Transverse colon (tissue), 4 donors: ENCODE measurements around the gene ISG20L2. TPM values are rescaled to one million over a fixed set of nuclear protein-coding genes. Genes with fewer than 3 reads are reported as not detected.

Experiments used
- DNase-seq: peaks from one replicate; pipeline ENCODE4 v3.0.0-alpha.2; 2019
- H3K27ac ChIP-seq, 4 donors: fragments of 200-600 bp; sonication (generic); 2 replicates each; pipeline ENCODE4 v1.5.1; 2016 to 2018; ENCODE audit warnings: inconsistent platforms in 4 of 4
- H3K27me3 ChIP-seq: fragments of 200-600 bp; sonication (generic); 2 replicates; pipeline ENCODE4 v1.5.1; 2017; ENCODE audit warnings: inconsistent platforms
- H3K36me3 ChIP-seq, 4 donors: fragments of 200-600 bp; sonication (generic); 2 replicates each; pipeline ENCODE4 v1.5.1; 2017 to 2019; ENCODE audit warnings: inconsistent platforms in 4 of 4
- H3K4me1 ChIP-seq, 4 donors: fragments of 200-600 bp; sonication (generic); 2 replicates each; pipeline ENCODE4 v1.5.1; 2017 to 2020; ENCODE audit warnings: inconsistent platforms in 4 of 4
- H3K4me3 ChIP-seq, 4 donors: fragments of 200-600 bp; sonication (generic); 1 replicate in 1 of 4; 2 replicates in 3 of 4; pipeline versions ENCODE4 v1.5.1 to v1.6.1; 2017 to 2019; ENCODE audit warnings: inconsistent platforms in 4 of 4
- H3K9me3 ChIP-seq, 2 donors: fragments of 200-600 bp; sonication (generic); 2 replicates each; pipeline ENCODE4 v1.5.1; 2017 to 2019; ENCODE audit warnings: inconsistent platforms in 2 of 2
- CTCF ChIP-seq, 5 experiments: fragments of 200-600 bp in 3 of 5; fragments of 450-650 bp in 2 of 5; sonication (generic) in 3 of 5; IDR thresholded peaks; 1 replicate in 2 of 5; 2 replicates in 3 of 5; pipeline ENCODE4 v1.5.1; 2016 to 2017; ENCODE audit warnings: antibody characterized with exemption in 5 of 5, inconsistent platforms in 3 of 5, mild to moderate bottlenecking in 2 of 5, moderate library complexity in 1 of 5
- EP300 ChIP-seq: sonication (generic); formaldehyde crosslinking; IDR thresholded peaks from one replicate; pipeline ENCODE4 v1.6.1; 2017; ENCODE audit warnings: antibody characterized with exemption, low read depth
- POLR2A ChIP-seq: fragments of 450-650 bp; IDR thresholded peaks from one replicate; pipeline ENCODE4 v1.6.1; 2016; ENCODE audit warnings: antibody characterized with exemption, mild to moderate bottlenecking, moderate library complexity
- POLR2AphosphoS5 ChIP-seq, 3 donors: sonication (generic); formaldehyde crosslinking; IDR thresholded peaks; one replicate each; pipeline ENCODE4 v1.6.1; 2016; ENCODE audit warnings: antibody characterized with exemption in 3 of 3
- WGBS, 2 donors: methylation state at CpG; one replicate each; pipeline ENCODE4 v1.1.5; 2018; ENCODE audit warnings: low coverage in 1 of 2; 5-methylcytosine and 5-hydroxymethylcytosine counted together
- in situ Hi-C, 4 donors: fragments of 200-750 bp; cut with MboI; loops; one replicate each; pipeline versions ENCODE4 v1.15.0 to v1.15.1; 2017; ENCODE audit warnings: low sequenced_read_pairs in 3 of 4, low pct_ligation_motif_present in 1 of 4, low pct_unique_long_range_greater_than_20kb in 1 of 4
- intact Hi-C: fragments of 100-400 bp; cut with DNase I; formaldehyde crosslinking; loops from one replicate; pipeline ENCODE4 v1.15.1; 2023; ENCODE audit warnings: low total_unique reads
- total RNA-seq, 4 donors: library from RNA; depleted of rRNA; stranded (reverse); fragments of >200 nt; gene quantifications; one replicate each; pipeline ENCODE4 v1.1.0, GENCODE V29; 2016

ISG20L2 gene
- total RNA-seq, 4 donors from 2014 or later, result 25.8 to 61.7 (median 33.1) TPM

- Histone ChIP-seq H3K36me3 (peaks cover 0 to 25% (median 0%) of the 10 kb centered on the region in 4 donors), H3K27ac (no peak overlapping the region), H3K9me3 (no peaks in the 10 kb centered on the region), H3K27me3 (no peaks in the 10 kb centered on the region), H3K4me3 (no peak overlapping the region), H3K4me1 (peaks cover 11 to 22% (median 12%) of the 10 kb centered on the region in 4 donors)
- in situ Hi-C loops (no loop called here), intact Hi-C loops (no loop called here)
- WGBS, 2 donors, result 89 to 90% methylated on average over 6 to 10 of the region's 10 CpGs
- TF ChIP-seq POLR2A (no peak), EP300 (no peak), POLR2AphosphoS5 (IDR thresholded peaks at IDR 0.05) (no peak), CTCF (IDR thresholded peaks at IDR 0.05) (no peak)
- DNase-seq, result no peak
Observed at GRCh38 chr1:156738407-156738806, 9.8 kb upstream of the ISG20L2 start.

- in situ Hi-C loops, result no loop called here
- 94% methylated on average over 20 of the region's 20 CpGs; no CpG with 5 or more reads in 1 of the 2 donors for WGBS, 2 donors
Observed at GRCh38 chr1:156733989-156734584, 5.5 kb upstream of the ISG20L2 start.

GRCh38 chr1:156727926-156728598 is 504 bp downstream of the ISG20L2 start, which contains the start of gene METTL25B:
TSS of gene METTL25B (plus strand) at chr1:156728469. CDS start at chr1:156729105, 636 bp downstream.
- intact Hi-C loops (no loop called here), in situ Hi-C loops (no loop called here)
- H3K27ac ChIP-seq, result peak within 1 kb of the TSS; percentile 89 to 98 (median 94)
- DNase-seq, result peak; percentile 88
- H3K27me3 ChIP-seq, result no peaks in the 10 kb centered on the region
- H3K9me3 ChIP-seq, result no peaks in the 10 kb centered on the region
- TF ChIP-seq EP300, result no peak
- peak in 2 of 3 donors; percentile 28 to 76 for TF ChIP-seq POLR2AphosphoS5 (IDR thresholded peaks at IDR 0.05)
- TF ChIP-seq POLR2A, result peak; percentile 73
- no peak for TF ChIP-seq CTCF (IDR thresholded peaks at IDR 0.05)
- peaks cover 0 to 18% (median 3%) of the 10 kb centered on the region in 4 donors for H3K36me3 ChIP-seq
- H3K4me1 ChIP-seq, result peaks cover 25 to 46% (median 38%) of the 10 kb centered on the region in 4 donors
- H3K4me3 ChIP-seq, result peak within 1 kb of the TSS; percentile 71 to 90 (median 75)
- WGBS, 2 donors, result 0 to 2% methylated on average over 3 to 26 of the region's 46 CpGs

More at GRCh38 chr1:156733989-156734584, 5.5 kb upstream of the ISG20L2 start:
- H3K27me3 ChIP-seq, result no peaks in the 10 kb centered on the region
- peaks cover 0 to 7% (median 1%) of the 10 kb centered on the region in 4 donors for H3K4me1 ChIP-seq
- H3K9me3 ChIP-seq, result no peaks in the 10 kb centered on the region
- intact Hi-C loops, result no loop called here
- no peak overlapping the region for H3K27ac ChIP-seq
- H3K4me3 ChIP-seq, result no peak overlapping the region
- DNase-seq, result no peak
- H3K36me3 ChIP-seq, result peaks cover 0 to 20% (median 0%) of the 10 kb centered on the region in 4 donors
- no peak for TF ChIP-seq POLR2A
- no peak for TF ChIP-seq CTCF (IDR thresholded peaks at IDR 0.05)
- TF ChIP-seq POLR2AphosphoS5 (IDR thresholded peaks at IDR 0.05), result no peak
- no peak for TF ChIP-seq EP300

- Histone ChIP-seq H3K9me3 (no peaks in the 10 kb centered on the region), H3K27ac (peak overlapping the region; percentile 89 to 98 (median 94)), H3K4me1 (peaks cover 25 to 46% (median 38%) of the 10 kb centered on the region in 4 donors), H3K36me3 (peaks cover 0 to 22% (median 6%) of the 10 kb centered on the region in 4 donors), H3K4me3 (peak overlapping the region; percentile 71 to 90 (median 75)), H3K27me3 (no peaks in the 10 kb centered on the region)
- no peak for DNase-seq
- intact Hi-C loops, result no loop called here
- TF ChIP-seq EP300 (no peak), CTCF (IDR thresholded peaks at IDR 0.05) (no peak), POLR2A (no peak), POLR2AphosphoS5 (IDR thresholded peaks at IDR 0.05) (no peak)
- WGBS, 2 donors, result 41 to 55% methylated on average over 5 to 7 of the region's 7 CpGs
- in situ Hi-C loops, result no loop called here
Observed at GRCh38 chr1:156727492-156727891, 1.1 kb downstream of the ISG20L2 start.
